Immature natural killer cell (primary cell): ENCODE results near the gene SCNN1G. TPM values are rescaled to one million over a fixed set of nuclear protein-coding genes. Genes with fewer than 3 reads are reported as not detected.

Source experiments
- DNase-seq, 3 donors: peaks; one replicate each; pipeline ENCODE4 v3.0.0; 2022; ENCODE audit warnings: mixed read lengths in 1 of 3
- H3K27ac Mint-ChIP-seq, 6 donors: one replicate each; pipeline ENCODE4 v1.8.0; 2020; ENCODE audit warnings: mixed read lengths in 6 of 6, mild to moderate bottlenecking in 5 of 6, inconsistent platforms in 4 of 6, moderate library complexity in 3 of 6
- H3K27me3 Mint-ChIP-seq, 3 donors: one replicate each; pipeline ENCODE4 v1.8.0; 2020 to 2021; ENCODE audit warnings: low read depth in 3 of 3, mild to moderate bottlenecking in 3 of 3, mixed read lengths in 3 of 3, moderate library complexity in 3 of 3, inconsistent platforms in 1 of 3
- H3K36me3 Mint-ChIP-seq, 3 donors: one replicate each; pipeline ENCODE4 v1.8.0; 2020; ENCODE audit warnings: mixed read lengths in 3 of 3, inconsistent platforms in 2 of 3, mild to moderate bottlenecking in 2 of 3
- H3K4me1 Mint-ChIP-seq, 2 donors: one replicate each; pipeline ENCODE4 v1.8.0; 2020; ENCODE audit warnings: inconsistent platforms in 2 of 2, mild to moderate bottlenecking in 2 of 2, mixed read lengths in 2 of 2, moderate library complexity in 1 of 2
- H3K4me3 Mint-ChIP-seq, 5 donors: one replicate each; pipeline ENCODE4 v1.8.0; 2020; ENCODE audit warnings: mild to moderate bottlenecking in 5 of 5, mixed read lengths in 5 of 5, inconsistent platforms in 3 of 5, moderate library complexity in 3 of 5
- H3K9me3 Mint-ChIP-seq, 6 donors: one replicate each; pipeline ENCODE4 v1.8.0; 2020; ENCODE audit warnings: mild to moderate bottlenecking in 6 of 6, mixed read lengths in 6 of 6, inconsistent platforms in 4 of 6, moderate library complexity in 3 of 6
- polyA plus RNA-seq, 3 donors: library from polyadenylated mRNA; unstranded; fragments of 300-500 nt; fragmentation: Illumina TruSeq; gene quantifications; one replicate each; pipeline ENCODE4 v1.2.3, GENCODE V29; 2021

Gene SCNN1G
- polyA plus RNA-seq, 3 donors from 2014 or later, result not detected

GRCh38 chr16:23194497-23195221, 12.1 kb downstream of the SCNN1G start:
- no peak for DNase-seq
- Mint-ChIP-seq H3K4me3 (no peak overlapping the region), H3K36me3 (no peaks in the 10 kb centered on the region), H3K9me3 (no peaks in the 10 kb centered on the region), H3K27ac (no peak overlapping the region), H3K27me3 (peaks cover 2 to 9% (median 8%) of the 10 kb centered on the region in 3 donors), H3K4me1 (peaks cover 0 to 5% of the 10 kb centered on the region in 2 donors)

GRCh38 chr16:23195366-23195978, 12.9 kb downstream of the SCNN1G start:
- DNase-seq, result no peak
- Mint-ChIP-seq H3K27ac (no peak overlapping the region), H3K36me3 (no peaks in the 10 kb centered on the region)

GRCh38 chr16:23196539-23196938, 14.0 kb downstream of the SCNN1G start:
- Mint-ChIP-seq H3K36me3 (no peaks in the 10 kb centered on the region), H3K27ac (no peak overlapping the region), H3K27me3 (peaks cover 5 to 8% (median 8%) of the 10 kb centered on the region in 3 donors), H3K9me3 (no peaks in the 10 kb centered on the region), H3K4me3 (no peak overlapping the region), H3K4me1 (peaks cover 0 to 5% of the 10 kb centered on the region in 2 donors)
- DNase-seq, result no peak

More at GRCh38 chr16:23195366-23195978, 12.9 kb downstream of the SCNN1G start:
- Mint-ChIP-seq H3K27me3 (peaks cover 6 to 8% (median 8%) of the 10 kb centered on the region in 3 donors), H3K9me3 (no peaks in the 10 kb centered on the region), H3K4me1 (peaks cover 0 to 5% of the 10 kb centered on the region in 2 donors), H3K4me3 (no peak overlapping the region)

GRCh38 chr16:23202166-23202565, 19.6 kb downstream of the SCNN1G start:
- H3K27ac Mint-ChIP-seq, result no peak overlapping the region
- H3K9me3 Mint-ChIP-seq, result no peaks in the 10 kb centered on the region
- H3K4me3 Mint-ChIP-seq, result no peak overlapping the region
- DNase-seq, result no peak
- peaks cover 6 to 14% (median 7%) of the 10 kb centered on the region in 3 donors for H3K27me3 Mint-ChIP-seq
- no peaks in the 10 kb centered on the region for H3K36me3 Mint-ChIP-seq
- no peaks in the 10 kb centered on the region for H3K4me1 Mint-ChIP-seq

GRCh38 chr16:23206986-23207385, 24.4 kb downstream of the SCNN1G start:
- H3K27ac Mint-ChIP-seq, result no peak overlapping the region
- no peak overlapping the region for H3K4me3 Mint-ChIP-seq
- no peaks in the 10 kb centered on the region for H3K9me3 Mint-ChIP-seq
- H3K27me3 Mint-ChIP-seq, result peaks cover 2 to 6% (median 5%) of the 10 kb centered on the region in 3 donors
- H3K36me3 Mint-ChIP-seq, result no peaks in the 10 kb centered on the region
- H3K4me1 Mint-ChIP-seq, result no peaks in the 10 kb centered on the region
- no peak for DNase-seq

- Mint-ChIP-seq H3K4me3 (no peak overlapping the region), H3K27me3 (peaks cover 2 to 5% (median 4%) of the 10 kb centered on the region in 3 donors), H3K9me3 (no peaks in the 10 kb centered on the region)
These were observed 24.9 kb downstream of the SCNN1G start for GRCh38 chr16:23207485-23207884.

GRCh38 chr16:23209606-23210005, 27.1 kb downstream of the SCNN1G start:
- DNase-seq, result no peak
- no peak overlapping the region for H3K4me3 Mint-ChIP-seq
- peaks cover 0 to 2% (median 0%) of the 10 kb centered on the region in 3 donors for H3K27me3 Mint-ChIP-seq
- H3K36me3 Mint-ChIP-seq, result no peaks in the 10 kb centered on the region
- no peaks in the 10 kb centered on the region for H3K4me1 Mint-ChIP-seq
- H3K9me3 Mint-ChIP-seq, result no peaks in the 10 kb centered on the region
- no peak overlapping the region for H3K27ac Mint-ChIP-seq

More at GRCh38 chr16:23207485-23207884, 24.9 kb downstream of the SCNN1G start:
- H3K4me1 Mint-ChIP-seq, result no peaks in the 10 kb centered on the region
- DNase-seq, result no peak
- no peak overlapping the region for H3K27ac Mint-ChIP-seq
- no peaks in the 10 kb centered on the region for H3K36me3 Mint-ChIP-seq

GRCh38 chr16:23213831-23214230, 31.3 kb downstream of the SCNN1G start:
- Mint-ChIP-seq H3K4me1 (no peaks in the 10 kb centered on the region), H3K27ac (no peak overlapping the region), H3K36me3 (no peaks in the 10 kb centered on the region), H3K9me3 (no peaks in the 10 kb centered on the region), H3K27me3 (no peaks in the 10 kb centered on the region), H3K4me3 (no peak overlapping the region)
- no peak for DNase-seq

GRCh38 chr16:23214796-23215195, 32.3 kb downstream of the SCNN1G start:
- H3K27me3 Mint-ChIP-seq, result peaks cover 0 to 4% (median 2%) of the 10 kb centered on the region in 3 donors
- no peaks in the 10 kb centered on the region for H3K36me3 Mint-ChIP-seq
- H3K4me3 Mint-ChIP-seq, result no peak overlapping the region

GRCh38 chr16:23215435-23215834, 32.9 kb downstream of the SCNN1G start:
- Mint-ChIP-seq H3K27ac (no peak overlapping the region), H3K36me3 (no peaks in the 10 kb centered on the region), H3K4me3 (no peak overlapping the region), H3K27me3 (peaks cover 1 to 5% (median 2%) of the 10 kb centered on the region in 3 donors), H3K9me3 (peaks cover 0 to 2% (median 0%) of the 10 kb centered on the region in 6 donors), H3K4me1 (no peaks in the 10 kb centered on the region)
- DNase-seq, result no peak

More at GRCh38 chr16:23214796-23215195, 32.3 kb downstream of the SCNN1G start:
- no peak overlapping the region for H3K27ac Mint-ChIP-seq
- no peak for DNase-seq
- no peaks in the 10 kb centered on the region for H3K9me3 Mint-ChIP-seq
- no peaks in the 10 kb centered on the region for H3K4me1 Mint-ChIP-seq

- no peak for DNase-seq
- Mint-ChIP-seq H3K4me1 (no peaks in the 10 kb centered on the region), H3K4me3 (no peak overlapping the region), H3K27me3 (peaks cover 1 to 5% (median 2%) of the 10 kb centered on the region in 3 donors), H3K27ac (no peak overlapping the region), H3K9me3 (peaks cover 0 to 3% (median 0%) of the 10 kb centered on the region in 6 donors), H3K36me3 (no peaks in the 10 kb centered on the region)
These were observed 34.2 kb downstream of the SCNN1G start for GRCh38 chr16:23216658-23217246.

- no peak for DNase-seq
- Mint-ChIP-seq H3K27me3 (peaks cover 1 to 5% (median 2%) of the 10 kb centered on the region in 3 donors), H3K4me1 (no peaks in the 10 kb centered on the region), H3K4me3 (no peak overlapping the region), H3K9me3 (peaks cover 0 to 3% (median 0%) of the 10 kb centered on the region in 6 donors), H3K36me3 (no peaks in the 10 kb centered on the region), H3K27ac (no peak overlapping the region)
These were observed 35.1 kb downstream of the SCNN1G start for GRCh38 chr16:23217646-23218045.

- H3K9me3 Mint-ChIP-seq, result peaks cover 0 to 3% (median 0%) of the 10 kb centered on the region in 6 donors
- H3K4me1 Mint-ChIP-seq, result no peaks in the 10 kb centered on the region
- H3K4me3 Mint-ChIP-seq, result no peak overlapping the region
- no peak for DNase-seq
- no peak overlapping the region for H3K27ac Mint-ChIP-seq
- no peaks in the 10 kb centered on the region for H3K36me3 Mint-ChIP-seq
- peaks cover 1 to 5% (median 2%) of the 10 kb centered on the region in 3 donors for H3K27me3 Mint-ChIP-seq
These were observed 40.4 kb downstream of the SCNN1G start for GRCh38 chr16:23222929-23223328.

- Mint-ChIP-seq H3K4me3 (no peak overlapping the region), H3K27ac (no peak overlapping the region), H3K36me3 (no peaks in the 10 kb centered on the region), H3K27me3 (peaks cover 1 to 5% (median 2%) of the 10 kb centered on the region in 3 donors), H3K9me3 (peaks cover 0 to 3% (median 0%) of the 10 kb centered on the region in 6 donors), H3K4me1 (no peaks in the 10 kb centered on the region)
- no peak for DNase-seq
These were observed 40.8 kb downstream of the SCNN1G start for GRCh38 chr16:23223368-23223767.
